Mucosa of descending colon (tissue), 3 donors: Measurements from ENCODE around the gene PLPP3. TPM values are rescaled to one million over a fixed set of nuclear protein-coding genes. Genes with fewer than 3 reads are reported as not detected.

Experiments
- ATAC-seq: fragments of 200-7000 bp; cut with Tn5 transposase; one replicate; pipeline ENCODE4 v1.9.1; 2020; ENCODE audit warnings: mild to moderate bottlenecking, moderate library complexity
- DNase-seq, 3 donors: peaks; one replicate each; pipeline ENCODE4 v3.0.0-alpha.2; 2020
- H3K36me3 ChIP-seq: fragments of 200-600 bp; one replicate; pipeline ENCODE4 v1.8.0; 2021; ENCODE audit warnings: low read depth, mild to moderate bottlenecking
- H3K4me1 ChIP-seq: fragments of 200-600 bp; one replicate; pipeline ENCODE4 v1.8.0; 2021; ENCODE audit warnings: low read depth, mild to moderate bottlenecking
- H3K4me3 ChIP-seq: fragments of 200-600 bp; one replicate; pipeline ENCODE4 v1.8.0; 2021; ENCODE audit warnings: mild to moderate bottlenecking
- H3K9me3 ChIP-seq: fragments of 200-600 bp; one replicate; pipeline ENCODE4 v1.8.0; 2021; ENCODE audit warnings: mild to moderate bottlenecking
- CTCF ChIP-seq: fragments of 200-600 bp; IDR thresholded peaks from one replicate; pipeline ENCODE4 v1.8.0; 2022; ENCODE audit warnings: antibody characterized with exemption, mild to moderate bottlenecking
- intact Hi-C, 2 donors: fragments of 100-400 bp; cut with DNase I in 1 of 2; cut with micrococcal nuclease in 1 of 2; formaldehyde crosslinking; loops; one replicate each; pipeline versions ENCODE4 v1.11.0 to v1.11.1; 2022; cut with DNase I, micrococcal nuclease
- total RNA-seq, 3 donors: library from RNA; stranded (reverse); fragmentation: NEBNext Ultra II Directional in 2 of 3; extraction: Animal tissue kit (Norgen Biotek cat#: 25700) in 2 of 3; gene quantifications; one replicate each; pipeline versions ENCODE4 v1.2.1 to v1.2.4, GENCODE V29; 2021 to 2023
- donor health status: DM: no; HTN: no; CAD: no; lungs with moderate emphysema.
- donor health status: DM: no; HTN: no; CAD: no.
- donor health status: DM: no; HTN: yes; CAD: no.

PLPP3 gene
- total RNA-seq, 3 donors from 2014 or later = 25.3 to 80.5 (median 42.3) TPM

GRCh38 chr1:56464294-56464693 lies 115.1 kb downstream of the PLPP3 start:
- TF ChIP-seq CTCF = no peak
- no peaks in the 10 kb centered on the region for H3K9me3 ChIP-seq
- H3K4me1 ChIP-seq = no peaks in the 10 kb centered on the region
- H3K4me3 ChIP-seq = no peak overlapping the region
- intact Hi-C loops = no loop called here
- no peaks in the 10 kb centered on the region for H3K36me3 ChIP-seq
- DNase-seq (no peak), ATAC-seq (no peak)

DNA sequence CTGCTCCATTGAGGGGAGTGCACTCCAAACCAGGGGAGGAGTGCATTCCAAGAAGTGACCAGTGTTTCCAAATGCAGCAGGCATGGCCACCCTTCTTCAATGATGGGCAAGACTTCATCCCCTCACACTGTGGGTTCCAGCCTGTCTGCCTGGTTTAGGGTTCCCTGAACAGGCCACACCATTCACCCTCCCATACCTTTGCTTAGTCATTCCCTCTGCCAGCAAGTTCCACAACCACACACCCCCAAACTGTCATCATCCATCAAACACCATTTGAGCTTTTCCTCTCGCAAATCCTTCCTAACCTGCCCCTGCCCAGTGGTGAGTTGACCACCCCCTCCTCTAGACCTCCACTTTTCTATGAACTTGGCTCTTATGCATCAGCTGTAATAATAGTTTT lies 116.0 kb downstream of the PLPP3 start:
- no peak for TF ChIP-seq CTCF
- ATAC-seq = no peak
- H3K36me3 ChIP-seq = no peaks in the 10 kb centered on the region
- no peaks in the 10 kb centered on the region for H3K9me3 ChIP-seq
- DNase-seq = no peak
- no peaks in the 10 kb centered on the region for H3K4me1 ChIP-seq
- no peak overlapping the region for H3K4me3 ChIP-seq
- intact Hi-C loops = no loop called here

- H3K4me3 ChIP-seq = no peak overlapping the region
- TF ChIP-seq CTCF = no peak
- no peak for ATAC-seq
- H3K4me1 ChIP-seq = no peaks in the 10 kb centered on the region
- DNase-seq = no peak
- H3K36me3 ChIP-seq = no peaks in the 10 kb centered on the region
- intact Hi-C loops = no loop called here
- H3K9me3 ChIP-seq = no peaks in the 10 kb centered on the region
These were observed 117.2 kb downstream of the PLPP3 start for GRCh38 chr1:56462209-56462608.

DNA sequence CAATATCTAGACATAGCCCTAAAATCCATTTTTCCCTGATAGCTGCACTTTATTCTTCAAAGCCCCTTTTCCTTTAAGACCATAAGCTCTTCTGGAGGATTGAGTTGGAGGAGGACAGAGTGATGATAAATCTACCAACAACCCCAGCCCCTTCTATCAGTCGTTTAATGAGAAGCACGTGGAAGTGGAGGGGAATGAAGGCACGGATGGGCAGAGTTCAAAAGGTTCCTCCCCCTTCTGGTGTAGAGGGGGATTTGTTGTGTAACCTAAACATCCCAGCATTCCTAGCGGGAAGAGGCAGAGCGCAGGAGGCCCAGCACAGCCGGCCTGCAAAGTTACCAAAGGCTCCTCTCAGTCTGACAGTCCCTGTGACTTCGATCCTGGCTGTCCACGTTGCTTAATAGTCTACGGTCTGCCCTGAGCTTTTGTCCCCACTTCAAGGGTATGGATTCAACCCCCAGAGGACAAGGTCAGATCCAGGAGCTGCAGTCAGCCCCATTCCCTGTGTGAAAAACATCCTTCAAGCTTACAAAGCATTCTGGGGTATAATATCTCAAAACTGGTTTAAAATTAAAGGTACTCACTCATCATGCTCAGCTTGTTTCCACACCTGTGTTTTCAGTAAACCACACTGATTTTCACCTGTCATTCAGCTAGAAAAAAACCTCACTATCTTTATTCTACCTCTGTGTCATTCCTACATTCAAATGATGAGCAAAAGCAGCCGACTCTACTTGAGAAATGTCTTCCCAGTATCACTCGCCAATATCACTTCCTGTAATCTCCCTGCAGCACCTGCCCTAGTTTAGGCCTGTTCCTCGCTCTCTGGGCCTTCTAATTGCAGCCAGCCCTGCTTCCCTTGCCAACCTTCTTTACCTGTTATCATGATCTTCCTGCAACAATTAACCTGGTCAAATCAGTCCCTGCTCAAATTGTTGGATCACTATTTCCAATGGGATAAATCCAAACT lies 117.9 kb downstream of the PLPP3 start:
- no peaks in the 10 kb centered on the region for H3K9me3 ChIP-seq
- H3K4me3 ChIP-seq = no peak overlapping the region
- no peak for TF ChIP-seq CTCF
- no peak for ATAC-seq
- intact Hi-C loops = no loop called here
- no peaks in the 10 kb centered on the region for H3K36me3 ChIP-seq
- no peaks in the 10 kb centered on the region for H3K4me1 ChIP-seq
- DNase-seq = no peak

- no peak for DNase-seq
- Histone ChIP-seq H3K9me3 (no peaks in the 10 kb centered on the region), H3K36me3 (no peaks in the 10 kb centered on the region), H3K4me3 (no peak overlapping the region), H3K4me1 (no peaks in the 10 kb centered on the region)
- ATAC-seq = no peak
- TF ChIP-seq CTCF = no peak
- intact Hi-C loops = no loop called here
These were observed 120.1 kb downstream of the PLPP3 start for GRCh38 chr1:56459260-56459659.
